IMR-90 (cell line): ENCODE results near the gene TMPRSS9. TPM values are rescaled to one million over a fixed set of nuclear protein-coding genes. Genes with fewer than 3 reads are reported as not detected.

Experiments
- ATAC-seq: fragments of 200-7000 bp; cut with Tn5 transposase; 2 replicates; pipeline ENCODE4 v1.9.1; 2020; ENCODE audit warnings: low read depth, mild to moderate bottlenecking, moderate library complexity
- BruUV-seq: library from RNA; stranded (reverse); fragments of 400-500 nt; replicated peaks from 2 replicates; lab custom pipeline; 2021; lab: Mats Ljungman, UMichigan
- CTCF ChIA-PET: fragments of 300-600 bp; formaldehyde crosslinking; extraction: SDS; loops from one replicate; lab custom pipeline; 2021; ENCODE audit warnings: antibody characterized with exemption; lab: Yijun Ruan, JAX
- POLR2A ChIA-PET: fragments of 300-600 bp; sonication (Branson Sonifier 250); formaldehyde crosslinking; loops from one replicate; lab custom pipeline; 2022; ENCODE audit warnings: antibody characterized with exemption; ENCODE audit not compliant: unreplicated experiment; lab: Charles Lee
- DNase-seq: peaks from one replicate; pipeline ENCODE4 v3.0.0; 2013
- H2AFZ ChIP-seq: replicated peaks from 2 replicates; pipeline ENCODE3; 2013; ENCODE audit warnings: low read length, mild to moderate bottlenecking; ENCODE audit not compliant: poor library complexity
- H2AK5ac ChIP-seq: 2 replicates; pipeline ENCODE4 v1.6.1; 2013; ENCODE audit warnings: low read depth, low read length, inconsistent platforms
- H2AK9ac ChIP-seq: replicated peaks from 2 replicates; pipeline ENCODE3; 2013; ENCODE audit warnings: mild to moderate bottlenecking, low read depth, low read length, moderate library complexity; ENCODE audit not compliant: poor library complexity
- H2BK120ac ChIP-seq: 2 replicates; pipeline ENCODE4 v1.6.1; 2013; ENCODE audit warnings: low read depth, low read length, inconsistent platforms
- H2BK15ac ChIP-seq: 3 replicates; pipeline ENCODE4 v1.6.1; 2013; ENCODE audit warnings: low read depth, low read length, inconsistent platforms
- H2BK20ac ChIP-seq: 2 replicates; pipeline ENCODE4 v1.6.1; 2013; ENCODE audit warnings: low read depth, mild to moderate bottlenecking, inconsistent platforms, low read length, moderate library complexity
- H2BK5ac ChIP-seq: 2 replicates; pipeline ENCODE4 v1.6.1; 2013; ENCODE audit warnings: mild to moderate bottlenecking, low read depth, low read length, inconsistent platforms; ENCODE audit not compliant: poor library complexity, severe bottlenecking
- H3K14ac ChIP-seq: replicated peaks from 2 replicates; pipeline ENCODE4 v1.6.1; 2013; ENCODE audit warnings: low read depth, low read length, inconsistent platforms
- H3K18ac ChIP-seq: 2 replicates; pipeline ENCODE4 v1.6.1; 2013; ENCODE audit warnings: low read depth, low read length, control low read depth
- H3K23ac ChIP-seq: 2 replicates; pipeline ENCODE4 v1.6.1; 2013; ENCODE audit warnings: low read depth, low read length, inconsistent platforms
- H3K27ac ChIP-seq: 2 replicates; pipeline ENCODE4 v1.5.1; 2013; ENCODE audit warnings: mild to moderate bottlenecking, control low read depth, low read length; ENCODE audit not compliant: insufficient read depth
- H3K27me3 ChIP-seq: 2 replicates; pipeline ENCODE4 v1.6.1; 2013; ENCODE audit warnings: low read length; ENCODE audit not compliant: control insufficient read depth, insufficient read depth
- H3K36me3 ChIP-seq: 2 replicates; pipeline ENCODE4 v1.6.1; 2013; ENCODE audit warnings: low read length, mixed read lengths; ENCODE audit not compliant: control insufficient read depth, insufficient read depth
- H3K4ac ChIP-seq: 2 replicates; pipeline ENCODE4 v1.6.1; 2013; ENCODE audit warnings: low read depth, low read length, inconsistent platforms
- H3K4me1 ChIP-seq: 2 replicates; pipeline ENCODE4 v1.6.1; 2013; ENCODE audit warnings: low read length, mixed read lengths; ENCODE audit not compliant: control insufficient read depth, insufficient read depth
- H3K4me2 ChIP-seq: 2 replicates; pipeline ENCODE4 v1.6.1; 2013; ENCODE audit warnings: low read depth, mild to moderate bottlenecking, control low read depth, low read length, moderate library complexity
- H3K4me3 ChIP-seq: 2 replicates; pipeline ENCODE4 v1.5.1; 2013; ENCODE audit warnings: low read depth, mild to moderate bottlenecking, control low read depth, low read length, moderate library complexity; ENCODE audit not compliant: insufficient read depth
- H3K56ac ChIP-seq: 2 replicates; pipeline ENCODE4 v1.6.1; 2013; ENCODE audit warnings: low read length, inconsistent platforms; ENCODE audit not compliant: insufficient read depth; ENCODE audit errors: extremely low read depth
- H3K79me1 ChIP-seq, 2 experiments: 2 replicates each; pipeline ENCODE4 v1.6.1; 2013; ENCODE audit warnings: low read length in 2 of 2, inconsistent platforms in 1 of 2, low read depth in 1 of 2
- H3K9ac ChIP-seq: 2 replicates; pipeline ENCODE4 v1.6.1; 2013; ENCODE audit warnings: low read depth, low read length, control low read depth
- H3K9me1 ChIP-seq: 2 replicates; pipeline ENCODE4 v1.6.1; 2013; ENCODE audit warnings: low read length, inconsistent platforms; ENCODE audit not compliant: insufficient read depth
- H3K9me3 ChIP-seq: 2 replicates; pipeline ENCODE4 v1.6.1; 2013; ENCODE audit warnings: low read length; ENCODE audit not compliant: control insufficient read depth, insufficient read depth
- H4K20me1 ChIP-seq: 2 replicates; pipeline ENCODE4 v1.6.1; 2013; ENCODE audit warnings: low read length, inconsistent platforms; ENCODE audit not compliant: insufficient read depth
- H4K5ac ChIP-seq: 2 replicates; pipeline ENCODE4 v1.6.1; 2013; ENCODE audit warnings: mild to moderate bottlenecking, low read depth, low read length, control low read depth
- H4K8ac ChIP-seq, 2 experiments: 2 replicates each; pipeline ENCODE4 v1.6.1; 2013; ENCODE audit warnings: low read depth in 2 of 2, low read length in 2 of 2, control low read depth in 1 of 2, inconsistent platforms in 1 of 2
- H4K91ac ChIP-seq: 2 replicates; pipeline ENCODE4 v1.6.1; 2013; ENCODE audit warnings: low read depth, low read length, inconsistent platforms; ENCODE audit not compliant: insufficient read depth
- BHLHE40 ChIP-seq: fragments of 150-350 bp; IDR thresholded peaks from 2 replicates; pipeline ENCODE4 v1.6.1; 2016; ENCODE audit warnings: mild to moderate bottlenecking, low read depth, low read length
- CTCF ChIP-seq: conservative IDR thresholded peaks from 2 replicates; pipeline ENCODE4 v1.5.1; 2012; ENCODE audit warnings: mild to moderate bottlenecking, low read depth, low read length, improper control_type of control experiment
- MAFK ChIP-seq: IDR thresholded peaks from 2 replicates; pipeline ENCODE4 v1.6.1; 2012; ENCODE audit warnings: low read depth, low read length, improper control_type of control experiment
- WGBS, 2 experiments: methylation state at CpG; one replicate each; pipeline versions ENCODE4 v1.1.5 to v1.1.7; 2013; ENCODE audit warnings: missing lambda C conversion rate in 2 of 2; ENCODE audit not compliant: insufficient read length in 1 of 2; ENCODE audit errors: extremely low coverage in 2 of 2; 5-methylcytosine and 5-hydroxymethylcytosine counted together
- dilution Hi-C: fragments of 300-500 bp; cut with HindIII; formaldehyde crosslinking; loops from one replicate; pipeline ENCODE4 v1.14.3; 2018; ENCODE audit warnings: low sequenced_read_pairs; ENCODE audit not compliant: unreplicated experiment
- in situ Hi-C: fragments of 300-500 bp; cut with MboI; formaldehyde crosslinking; loops from 3 replicates; pipeline ENCODE4 v1.14.3; 2019; ENCODE audit warnings: low sequenced_read_pairs, inconsistent platforms, mixed read lengths
- intact Hi-C: fragments of 100-400 bp; cut with micrococcal nuclease; formaldehyde crosslinking; loops from 2 replicates; pipeline ENCODE4 v1.10.0; 2022
- polyA plus RNA-seq, 3 experiments: library from polyadenylated mRNA; depleted of rRNA; stranded (reverse); fragments of >200 nt; gene quantifications; 2 replicates each; pipeline ENCODE4 v1.2.3, GENCODE V29; 2012; ENCODE audit warnings: low replicate concordance in 1 of 3
- total RNA-seq: library from RNA; depleted of rRNA; stranded (reverse); fragments of >200 nt; gene quantifications from 2 replicates; pipeline ENCODE4 v1.2.3, GENCODE V29; 2012

The TMPRSS9 gene
- total and polyA plus RNA-seq, 2 of the 4 experiments (the other 2 are of a cell fraction): not detected

- H3K9me3 ChIP-seq: no peaks in the 10 kb centered on the region
- H2BK20ac ChIP-seq: no peak overlapping the region
- intact Hi-C loops: no loop called here
- H3K56ac ChIP-seq: no peak overlapping the region
- DNase-seq: peak; percentile 43
- H2AFZ ChIP-seq: no peak overlapping the region
- no peak overlapping the region for H2BK120ac ChIP-seq
- no peak overlapping the region for H2AK9ac ChIP-seq
- no peak overlapping the region for H3K23ac ChIP-seq
- peaks cover 17% of the 10 kb centered on the region for H3K36me3 ChIP-seq
- no TSS peak for BruUV-seq
- H3K4me2 ChIP-seq: no peak overlapping the region
- H3K27ac ChIP-seq: no peak overlapping the region
- peaks cover 13% of the 10 kb centered on the region for H3K9me1 ChIP-seq
- WGBS, 2 experiments: no CpG with 5 or more reads among the region's 19 CpGs
- dilution Hi-C loops: no loop called here
- no peak overlapping the region for H3K14ac ChIP-seq
- H3K4ac ChIP-seq: no peak overlapping the region
- in situ Hi-C loops: no loop called here
- peaks cover 28% of the 10 kb centered on the region for H4K20me1 ChIP-seq
- no peak overlapping the region for H2AK5ac ChIP-seq
- H4K5ac ChIP-seq: no peak overlapping the region
- H3K27me3 ChIP-seq: no peaks in the 10 kb centered on the region
- H3K9ac ChIP-seq: no peak overlapping the region
- ChIA-PET POLR2A (no interaction called here), CTCF (no interaction called here)
- no peak overlapping the region for H3K4me3 ChIP-seq
- no peak overlapping the region for H2BK5ac ChIP-seq
- H4K8ac ChIP-seq: no peak overlapping the region
- H3K4me1 ChIP-seq: no peaks in the 10 kb centered on the region
- peak; percentile 27; the same call in 1 of the 2 replicates for ATAC-seq
- H3K18ac ChIP-seq: no peak overlapping the region
- no peak for TF ChIP-seq MAFK
- TF ChIP-seq BHLHE40: no peak
- TF ChIP-seq CTCF: 0 out of 2 replicates have a peak, but pooled peaks have one; percentile 5
- no peak overlapping the region for H4K91ac ChIP-seq
- H2BK15ac ChIP-seq: no peak overlapping the region
- peaks cover 20 to 43% of the 10 kb centered on the region in 2 experiments for H3K79me1 ChIP-seq
Measured at GRCh38 chr19:2337329-2337707, 22.7 kb upstream of the TMPRSS9 start.
